Spleen (tissue), 7 donors: ENCODE results near the gene TRABD2B.

Experiments used
- CTCF ChIP-seq, 11 experiments: fragments of 200-600 bp in 7 of 11; fragments of 450-650 bp in 4 of 11; sonication (generic) in 4 of 11; IDR thresholded peaks in 8 of 11; conservative IDR thresholded peaks in 3 of 11; 1 replicate in 7 of 11; 2 replicates in 4 of 11; pipeline versions ENCODE4 v1.4.0 to v1.8.0; 2016 to 2021; ENCODE audit warnings: antibody characterized with exemption in 11 of 11, inconsistent platforms in 4 of 11, mild to moderate bottlenecking in 1 of 11
- POLR2A ChIP-seq, 3 donors: fragments of 450-650 bp; IDR thresholded peaks; one replicate each; pipeline ENCODE4 v1.5.1; 2017; ENCODE audit warnings: antibody characterized with exemption in 3 of 3, mild to moderate bottlenecking in 1 of 3
- donor health status: DM: no; HTN: no; CAD: no; lungs with moderate emphysema.
- donor health status: DM: no; HTN: no; CAD: no.
- donor health status: DM: no; HTN: no; CAD: no.

- TF ChIP-seq CTCF (IDR thresholded peaks at IDR 0.05 in 8 of 11, conservative IDR thresholded peaks at IDR 0.05 in 3 of 11) (no peak), POLR2A (IDR thresholded peaks at IDR 0.05) (no peak)
Measured at GRCh38 chr1:48035371-48036141, 38.4 kb upstream of the TRABD2B start.
